ENCODE data around the gene RNF112. TPM values are rescaled to one million over a fixed set of nuclear protein-coding genes. Genes with fewer than 3 reads are reported as not detected.
"Not testable (repeated sequence)": the region's sequence is repeated elsewhere in the genome, so short reads cannot be mapped to it uniquely, and the experiment has no call there.

The RNF112 gene
- total RNA-seq, 1 donor from 2014 or later: 0.31 TPM

DNA sequence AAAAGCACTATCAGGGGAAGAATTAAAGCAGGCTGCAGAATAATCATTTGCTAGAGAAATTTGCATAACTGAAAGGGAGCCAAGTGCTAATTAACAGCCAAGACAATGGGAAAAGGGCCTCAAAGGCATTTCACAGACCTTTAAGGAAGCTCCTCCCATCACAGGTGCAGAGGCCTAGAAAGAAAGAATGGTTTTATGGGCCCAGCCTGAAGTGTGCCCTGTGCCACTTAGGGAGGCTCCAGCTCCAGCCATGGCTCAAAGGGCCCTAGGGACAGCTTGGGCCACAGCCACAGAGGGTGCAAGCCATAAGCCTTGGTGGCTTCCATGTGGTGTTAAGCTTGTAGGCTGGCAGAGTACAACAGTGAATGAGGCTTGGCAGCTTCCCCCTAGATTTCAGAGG lies 50.1 kb downstream of the RNF112 start:
- Mint-ChIP-seq H3K9me3 (ENCODE audit: unreplicated experiment) (no peaks in the 10 kb centered on the region), H3K4me3 (ENCODE audit: unreplicated experiment) (no peak overlapping the region), H3K27me3 (ENCODE audit: unreplicated experiment) (peaks cover 5% of the 10 kb centered on the region), H3K36me3 (ENCODE audit: low read depth, unreplicated experiment) (no peaks in the 10 kb centered on the region), H3K4me1 (ENCODE audit: unreplicated experiment) (peaks cover 24% of the 10 kb centered on the region), H3K27ac (ENCODE audit: unreplicated experiment) (no peak overlapping the region)
- TF ChIP-seq, protein P1, sequence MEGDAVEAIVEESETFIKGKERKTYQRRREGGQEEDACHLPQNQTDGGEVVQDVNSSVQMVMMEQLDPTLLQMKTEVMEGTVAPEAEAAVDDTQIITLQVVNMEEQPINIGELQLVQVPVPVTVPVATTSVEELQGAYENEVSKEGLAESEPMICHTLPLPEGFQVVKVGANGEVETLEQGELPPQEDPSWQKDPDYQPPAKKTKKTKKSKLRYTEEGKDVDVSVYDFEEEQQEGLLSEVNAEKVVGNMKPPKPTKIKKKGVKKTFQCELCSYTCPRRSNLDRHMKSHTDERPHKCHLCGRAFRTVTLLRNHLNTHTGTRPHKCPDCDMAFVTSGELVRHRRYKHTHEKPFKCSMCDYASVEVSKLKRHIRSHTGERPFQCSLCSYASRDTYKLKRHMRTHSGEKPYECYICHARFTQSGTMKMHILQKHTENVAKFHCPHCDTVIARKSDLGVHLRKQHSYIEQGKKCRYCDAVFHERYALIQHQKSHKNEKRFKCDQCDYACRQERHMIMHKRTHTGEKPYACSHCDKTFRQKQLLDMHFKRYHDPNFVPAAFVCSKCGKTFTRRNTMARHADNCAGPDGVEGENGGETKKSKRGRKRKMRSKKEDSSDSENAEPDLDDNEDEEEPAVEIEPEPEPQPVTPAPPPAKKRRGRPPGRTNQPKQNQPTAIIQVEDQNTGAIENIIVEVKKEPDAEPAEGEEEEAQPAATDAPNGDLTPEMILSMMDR (IDR thresholded peaks at IDR 0.05; ENCODE audit: unreplicated experiment): no peak
- DNase-seq (ENCODE audit: low spot score): no peak

- DNase-seq (ENCODE audit: low spot score): no peak
- peaks cover 24% of the 10 kb centered on the region for H3K4me1 Mint-ChIP-seq (ENCODE audit: unreplicated experiment)
- no peaks in the 10 kb centered on the region for H3K36me3 Mint-ChIP-seq (ENCODE audit: low read depth, unreplicated experiment)
- H3K27ac Mint-ChIP-seq (ENCODE audit: unreplicated experiment): no peak overlapping the region
- peaks cover 5% of the 10 kb centered on the region for H3K27me3 Mint-ChIP-seq (ENCODE audit: unreplicated experiment)
- H3K4me3 Mint-ChIP-seq (ENCODE audit: unreplicated experiment): no peak overlapping the region
- H3K9me3 Mint-ChIP-seq (ENCODE audit: unreplicated experiment): no peaks in the 10 kb centered on the region
- TF ChIP-seq, protein P1 (IDR thresholded peaks at IDR 0.05; ENCODE audit: unreplicated experiment): no peak
Measured at GRCh38 chr17:19461681-19462080, 50.6 kb downstream of the RNF112 start.

DNA sequence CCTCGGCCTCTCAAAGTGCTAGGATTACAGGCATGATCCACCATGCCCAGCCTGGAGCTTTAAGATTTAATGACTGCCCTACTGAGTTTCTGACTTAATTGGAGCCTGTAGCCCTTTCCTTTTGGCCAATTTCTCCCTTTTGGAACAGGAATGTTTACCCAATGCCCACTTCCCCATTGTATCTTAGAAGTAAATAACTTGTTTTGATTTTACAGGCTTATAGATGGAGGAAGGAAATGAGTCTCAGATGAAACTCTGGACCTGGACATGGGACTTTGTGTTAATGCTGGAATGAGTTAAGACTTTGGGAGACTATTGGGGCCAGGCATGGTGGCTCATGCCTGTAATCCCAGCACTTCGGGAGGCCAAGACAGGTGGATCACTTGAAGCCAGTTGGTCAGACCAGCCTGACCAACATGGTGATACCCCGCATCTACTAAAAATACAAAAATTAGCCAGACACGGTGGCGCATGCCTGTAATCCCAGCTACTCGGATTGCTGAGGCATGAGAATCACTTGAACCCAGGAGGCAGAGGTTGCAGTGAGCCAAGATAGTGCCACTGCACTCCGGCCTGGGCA lies 51.5 kb downstream of the RNF112 start:
- H3K4me1 Mint-ChIP-seq (ENCODE audit: unreplicated experiment): peaks cover 24% of the 10 kb centered on the region
- H3K36me3 Mint-ChIP-seq (ENCODE audit: low read depth, unreplicated experiment); H3K9me3 Mint-ChIP-seq (ENCODE audit: unreplicated experiment); H3K27me3 Mint-ChIP-seq (ENCODE audit: unreplicated experiment); H3K4me3 Mint-ChIP-seq (ENCODE audit: unreplicated experiment); H3K27ac Mint-ChIP-seq (ENCODE audit: unreplicated experiment); DNase-seq (ENCODE audit: low spot score): not testable (repeated sequence)

DNA sequence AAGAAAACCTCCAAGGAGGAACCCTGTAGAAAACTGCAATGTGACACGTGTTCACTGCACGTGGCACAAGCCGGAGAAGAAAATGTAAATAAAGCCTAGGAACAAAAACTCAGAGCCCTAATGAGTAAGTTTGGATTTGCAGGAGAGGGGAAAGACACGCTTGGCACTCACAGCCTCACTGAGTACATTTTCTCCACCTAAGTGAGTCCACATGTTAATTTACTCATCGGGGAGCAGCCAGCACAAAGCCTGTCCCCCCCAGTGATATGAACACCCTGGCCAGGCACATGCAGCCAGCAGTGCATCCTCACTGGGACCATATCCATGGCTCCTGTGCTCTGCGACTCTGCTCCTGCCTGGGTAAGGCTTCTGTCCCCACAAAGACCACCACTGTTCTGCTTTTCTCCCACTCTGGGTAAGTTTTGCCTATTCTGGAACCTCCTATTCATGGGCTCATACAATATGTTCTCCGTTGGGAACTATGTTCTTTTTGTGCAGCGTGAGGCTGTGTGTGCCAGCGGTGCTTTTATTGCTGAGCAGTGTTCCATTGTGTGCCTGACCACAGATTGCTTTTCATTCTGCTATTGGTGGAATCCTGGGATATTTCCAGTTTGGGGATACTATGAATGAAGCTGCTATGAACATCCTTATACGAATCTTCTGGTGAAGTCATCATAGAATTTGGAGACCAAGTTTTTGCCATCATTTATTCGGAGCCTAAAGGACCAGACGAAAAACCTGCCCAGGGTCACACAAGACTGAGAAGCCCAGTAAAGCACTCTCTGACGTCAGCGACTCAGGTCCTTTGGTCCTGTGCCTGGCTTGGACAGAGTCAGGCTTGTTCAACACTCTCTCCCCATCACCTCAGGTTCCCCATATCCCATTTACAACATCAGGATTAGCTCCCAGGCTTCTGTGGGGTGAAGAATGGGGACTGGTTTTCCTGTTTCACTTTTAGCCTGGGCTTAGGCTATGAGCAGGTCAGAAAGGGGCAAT lies 53.3 kb downstream of the RNF112 start:
- H3K4me1 Mint-ChIP-seq (ENCODE audit: unreplicated experiment): peaks cover 13% of the 10 kb centered on the region
- H3K36me3 Mint-ChIP-seq (ENCODE audit: low read depth, unreplicated experiment): no peaks in the 10 kb centered on the region
- TF ChIP-seq, protein P1 (IDR thresholded peaks at IDR 0.05; ENCODE audit: unreplicated experiment): no peak
- no peak overlapping the region for H3K27ac Mint-ChIP-seq (ENCODE audit: unreplicated experiment)
- peaks cover 2% of the 10 kb centered on the region for H3K27me3 Mint-ChIP-seq (ENCODE audit: unreplicated experiment)
- no peak overlapping the region for H3K4me3 Mint-ChIP-seq (ENCODE audit: unreplicated experiment)
- H3K9me3 Mint-ChIP-seq (ENCODE audit: unreplicated experiment): no peaks in the 10 kb centered on the region
- DNase-seq (ENCODE audit: low spot score): no peak

Other genes starting within 250 kb of the RNF112 start
- gene EPN2, start 173.9 kb upstream of the RNF112 start, total RNA-seq (ENCODE audit: unreplicated experiment): 74.5 TPM
- gene B9D1, start 48.5 kb upstream of the RNF112 start, total RNA-seq (ENCODE audit: unreplicated experiment): 6.2 TPM
- gene MAPK7, start 32.7 kb upstream of the RNF112 start, total RNA-seq (ENCODE audit: unreplicated experiment): 48.5 TPM
- gene MFAP4, start 24.0 kb upstream of the RNF112 start, total RNA-seq (ENCODE audit: unreplicated experiment): 0.67 TPM
- gene SLC47A1, start 122.6 kb downstream of the RNF112 start, total RNA-seq (ENCODE audit: unreplicated experiment): 6.8 TPM
- gene ALDH3A2, start 237.5 kb downstream of the RNF112 start, total RNA-seq (ENCODE audit: unreplicated experiment): 21.0 TPM